ENCODE data around the gene EXD1. TPM values are rescaled to one million over a fixed set of nuclear protein-coding genes. Genes with fewer than 3 reads are reported as not detected.

EXD1 gene
- total and polyA plus RNA-seq, 10 donors: not detected

DNA sequence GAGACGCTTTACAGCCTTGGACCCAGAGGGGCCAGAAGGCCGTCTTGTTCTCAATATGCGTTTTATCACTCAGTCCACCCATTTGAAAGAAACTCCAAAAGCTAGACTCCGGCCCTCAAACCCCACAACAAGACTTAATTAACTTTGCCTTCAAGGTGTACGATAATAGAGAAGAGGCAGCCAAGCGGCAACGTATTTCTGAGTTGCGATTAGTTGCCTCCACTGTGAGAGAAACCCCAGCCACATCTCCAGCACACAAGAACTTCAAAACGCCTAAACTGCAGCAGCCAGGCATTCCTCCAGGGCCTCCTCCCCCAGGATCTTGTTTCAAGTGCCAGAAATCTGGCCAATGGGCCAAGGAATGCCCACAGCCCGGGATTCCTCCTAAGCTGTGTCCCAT is 97.1 kb downstream of the EXD1 start:
- TF ChIP-seq POLR2A (IDR thresholded peaks at IDR 0.05) (no peak), POLR2AphosphoS5 (IDR thresholded peaks at IDR 0.05) (no peak)
- TF ChIP-seq, protein P1, sequence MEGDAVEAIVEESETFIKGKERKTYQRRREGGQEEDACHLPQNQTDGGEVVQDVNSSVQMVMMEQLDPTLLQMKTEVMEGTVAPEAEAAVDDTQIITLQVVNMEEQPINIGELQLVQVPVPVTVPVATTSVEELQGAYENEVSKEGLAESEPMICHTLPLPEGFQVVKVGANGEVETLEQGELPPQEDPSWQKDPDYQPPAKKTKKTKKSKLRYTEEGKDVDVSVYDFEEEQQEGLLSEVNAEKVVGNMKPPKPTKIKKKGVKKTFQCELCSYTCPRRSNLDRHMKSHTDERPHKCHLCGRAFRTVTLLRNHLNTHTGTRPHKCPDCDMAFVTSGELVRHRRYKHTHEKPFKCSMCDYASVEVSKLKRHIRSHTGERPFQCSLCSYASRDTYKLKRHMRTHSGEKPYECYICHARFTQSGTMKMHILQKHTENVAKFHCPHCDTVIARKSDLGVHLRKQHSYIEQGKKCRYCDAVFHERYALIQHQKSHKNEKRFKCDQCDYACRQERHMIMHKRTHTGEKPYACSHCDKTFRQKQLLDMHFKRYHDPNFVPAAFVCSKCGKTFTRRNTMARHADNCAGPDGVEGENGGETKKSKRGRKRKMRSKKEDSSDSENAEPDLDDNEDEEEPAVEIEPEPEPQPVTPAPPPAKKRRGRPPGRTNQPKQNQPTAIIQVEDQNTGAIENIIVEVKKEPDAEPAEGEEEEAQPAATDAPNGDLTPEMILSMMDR (IDR thresholded peaks at IDR 0.05 in 8 of 11, conservative IDR thresholded peaks at IDR 0.05 in 3 of 11): no peak
- 81 to 89% (median 85%) methylated on average over 10 of the region's 10 CpGs for WGBS, 5 donors
- H3K4me3 ChIP-seq: no peak overlapping the region
- H3K9me3 ChIP-seq: peaks cover 0 to 15% (median 13%) of the 10 kb centered on the region in 8 donors
- no peaks in the 10 kb centered on the region for H3K36me3 ChIP-seq
- H3K27me3 ChIP-seq (replicated peaks in 1 of 7): no peaks in the 10 kb centered on the region
- intact Hi-C loops (cut with DNase I; ENCODE audit: low total_unique reads): no loop called here
- no peaks in the 10 kb centered on the region for H3K4me1 ChIP-seq
- no peak overlapping the region for H3K27ac ChIP-seq
- no peak for DNase-seq

Other genes starting within 250 kb of the EXD1 start
- gene INO80, start 114.5 kb downstream of the EXD1 start, total RNA-seq: 10 to 100 TPM; 24.2 to 39.4 (median 27.2) TPM
- 1 to 10 TPM; 5.2 to 9.0 (median 5.6) TPM for gene INO80, start 114.5 kb downstream of the EXD1 start, polyA plus RNA-seq
- gene CHP1, start 511 bp upstream of the EXD1 start, total RNA-seq: 100 to 1,000 TPM in 2 of 7 donors, 10 to 100 TPM in 5; 52.2 to 127 (median 60.0) TPM
- gene CHP1, start 511 bp upstream of the EXD1 start, polyA plus RNA-seq: 10 to 100 TPM; 12.7 to 19.9 (median 14.5) TPM
- 1 to 10 TPM in 6 of 7 donors, not detected in 1; 1.1 to 6.0 (median 2.1) TPM for gene OIP5, start 101.8 kb upstream of the EXD1 start, total RNA-seq
- 1 to 10 TPM; 1.2 to 3.9 (median 2.3) TPM for gene OIP5, start 101.8 kb upstream of the EXD1 start, polyA plus RNA-seq
- gene NUSAP1, start 102.1 kb upstream of the EXD1 start, total RNA-seq: 10 to 100 TPM in 5 of 7 donors, 1 to 10 TPM in 2; 4.7 to 47.5 (median 18.7) TPM
- 10 to 100 TPM in 1 of 3 donors, 1 to 10 TPM in 2; 4.0 to 17.1 (median 6.8) TPM for gene NUSAP1, start 102.1 kb upstream of the EXD1 start, polyA plus RNA-seq
- gene NDUFAF1, start 171.7 kb upstream of the EXD1 start, total RNA-seq: 10 to 100 TPM; 12.9 to 19.7 (median 15.9) TPM
- 10 to 100 TPM in 2 of 3 donors, 1 to 10 TPM in 1; 8.9 to 16.8 (median 15.9) TPM for gene NDUFAF1, start 171.7 kb upstream of the EXD1 start, polyA plus RNA-seq
- 10 to 100 TPM; 29.4 to 71.3 (median 39.6) TPM for gene RTF1, start 186.3 kb upstream of the EXD1 start, total RNA-seq
- 10 to 100 TPM; 14.2 to 22.5 (median 19.4) TPM for gene RTF1, start 186.3 kb upstream of the EXD1 start, polyA plus RNA-seq

Measured in spleen (tissue), 11 donors.